NCI-H2107 (cell line): ENCODE data around the gene HEXIM2.
A peak's percentile ranks its signal among the peaks of the same experiment; 100 is the strongest.

Experiments
- DNase-seq: peaks from one replicate; lab custom pipeline; 2025; lab: John Stamatoyannopoulos, UW

HEXIM2 gene

DNA sequence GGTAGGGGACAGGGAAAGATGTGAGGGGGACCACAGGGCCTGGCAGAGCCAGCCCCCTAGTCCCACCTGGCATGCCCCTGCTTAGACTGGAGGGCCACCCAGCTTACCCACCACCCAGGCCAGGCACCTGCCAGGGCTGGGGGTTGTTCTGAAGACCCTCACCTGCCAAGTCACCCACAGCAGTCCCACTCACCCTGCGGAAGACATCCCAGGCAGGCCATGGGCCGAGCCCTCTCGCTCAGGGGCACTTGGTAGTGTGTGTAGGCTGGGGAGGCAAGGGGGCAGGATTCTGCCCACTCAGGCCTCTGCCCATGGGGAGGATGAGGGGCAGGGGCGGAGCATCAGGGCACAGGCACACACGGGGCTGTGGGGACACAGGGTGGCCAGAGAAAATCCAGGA is 33.3 kb upstream of the HEXIM2 start:
- no peak for DNase-seq

GRCh38 chr17:45128989-45129388 is 32.7 kb upstream of the HEXIM2 start:
- no peak for DNase-seq

DNA sequence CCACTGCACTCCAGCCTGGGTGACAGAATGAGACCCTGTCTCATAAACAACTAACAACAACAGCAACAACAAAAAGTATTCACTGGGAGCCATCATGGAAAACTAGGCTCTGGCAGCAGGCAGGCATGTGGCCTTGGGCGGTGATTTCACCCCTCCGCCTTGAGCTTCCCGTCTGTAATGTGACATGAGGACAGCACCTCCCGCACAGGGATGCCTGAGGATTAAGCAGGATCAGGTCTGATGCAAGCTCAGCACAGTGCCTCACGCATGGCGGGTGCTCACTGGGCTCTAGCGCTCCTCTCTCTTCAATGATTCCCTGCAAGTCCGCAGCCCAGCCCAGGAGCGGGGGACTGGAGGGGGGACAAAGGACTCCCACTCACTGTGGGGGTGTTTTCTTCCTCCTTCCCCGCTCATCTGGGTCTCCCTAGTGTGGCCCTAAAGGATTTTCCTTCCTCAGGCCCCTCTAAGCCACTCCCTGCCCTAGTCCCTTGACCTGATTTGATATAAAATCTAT is 32.2 kb upstream of the HEXIM2 start:
- no peak for DNase-seq

GRCh38 chr17:45129940-45130680 is 31.6 kb upstream of the HEXIM2 start:
- no peak for DNase-seq

- no peak for DNase-seq
These were observed 30.7 kb upstream of the HEXIM2 start for GRCh38 chr17:45130681-45131615.

- no peak for DNase-seq
These were observed 29.9 kb upstream of the HEXIM2 start for GRCh38 chr17:45131616-45132319.

DNA sequence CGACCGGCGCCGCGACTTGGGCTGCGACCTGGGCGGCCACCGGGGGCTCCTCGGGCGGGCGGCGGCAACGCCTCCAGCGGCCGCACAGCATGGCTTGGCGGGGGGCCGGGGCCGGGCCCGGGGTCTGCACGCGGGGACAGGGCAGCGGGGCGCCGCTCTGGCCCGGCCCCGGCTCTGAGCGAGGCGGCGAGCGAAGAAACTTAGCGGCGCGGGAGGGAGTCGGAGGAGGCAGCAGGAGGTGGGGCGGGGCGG is 29.4 kb upstream of the HEXIM2 start, which contains the start of gene PLCD3:
PLCD3 (minus strand) TSS at position 196 of the 252 bp plus-strand sequence; CDS start at position 91, 105 bp downstream.
- DNase-seq = peak; percentile 7

DNA sequence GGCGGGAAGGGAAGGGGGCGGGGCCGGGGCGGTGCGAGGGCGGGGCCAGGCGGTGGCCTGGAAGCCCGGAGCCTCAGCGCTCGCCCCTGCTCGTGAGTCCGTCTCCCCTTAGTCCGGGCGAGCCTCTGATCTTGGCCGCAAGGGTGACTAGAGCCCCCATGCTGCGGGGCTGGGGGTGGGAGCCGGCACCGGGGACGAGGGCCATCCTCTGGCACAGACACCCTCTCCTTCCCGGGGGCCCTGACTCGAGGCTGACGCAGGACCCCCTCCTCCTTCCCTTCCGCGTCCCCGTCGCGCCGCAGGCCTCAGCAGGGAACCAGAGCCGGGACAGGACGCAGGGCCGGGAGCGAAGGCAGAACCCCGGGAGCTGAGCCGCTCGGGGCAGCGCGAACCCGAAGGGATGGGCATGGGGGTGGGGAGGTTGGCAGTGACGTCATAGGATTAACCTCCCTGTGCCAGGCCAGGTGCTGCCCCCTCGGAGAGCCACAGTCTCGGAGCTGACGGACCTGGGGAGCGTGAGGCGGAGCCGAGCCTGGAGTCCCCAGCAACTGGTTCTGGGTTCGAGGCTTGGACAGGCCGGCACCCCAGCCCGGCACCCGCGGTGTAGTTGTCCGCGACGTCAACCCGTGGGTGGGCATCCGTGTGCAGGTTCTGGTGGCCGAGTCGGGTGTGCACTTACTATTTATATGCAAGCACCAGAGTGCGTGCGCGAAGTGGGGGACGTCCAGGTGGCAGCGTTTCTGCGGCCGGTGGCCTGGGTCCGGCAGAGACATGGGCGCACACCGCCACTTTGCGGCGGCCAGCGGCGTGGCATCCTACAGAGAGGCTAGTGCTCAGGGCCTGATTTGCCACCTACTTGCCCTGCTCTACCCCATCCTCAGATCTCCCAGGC is 28.9 kb upstream of the HEXIM2 start:
- no peak for DNase-seq

DNA sequence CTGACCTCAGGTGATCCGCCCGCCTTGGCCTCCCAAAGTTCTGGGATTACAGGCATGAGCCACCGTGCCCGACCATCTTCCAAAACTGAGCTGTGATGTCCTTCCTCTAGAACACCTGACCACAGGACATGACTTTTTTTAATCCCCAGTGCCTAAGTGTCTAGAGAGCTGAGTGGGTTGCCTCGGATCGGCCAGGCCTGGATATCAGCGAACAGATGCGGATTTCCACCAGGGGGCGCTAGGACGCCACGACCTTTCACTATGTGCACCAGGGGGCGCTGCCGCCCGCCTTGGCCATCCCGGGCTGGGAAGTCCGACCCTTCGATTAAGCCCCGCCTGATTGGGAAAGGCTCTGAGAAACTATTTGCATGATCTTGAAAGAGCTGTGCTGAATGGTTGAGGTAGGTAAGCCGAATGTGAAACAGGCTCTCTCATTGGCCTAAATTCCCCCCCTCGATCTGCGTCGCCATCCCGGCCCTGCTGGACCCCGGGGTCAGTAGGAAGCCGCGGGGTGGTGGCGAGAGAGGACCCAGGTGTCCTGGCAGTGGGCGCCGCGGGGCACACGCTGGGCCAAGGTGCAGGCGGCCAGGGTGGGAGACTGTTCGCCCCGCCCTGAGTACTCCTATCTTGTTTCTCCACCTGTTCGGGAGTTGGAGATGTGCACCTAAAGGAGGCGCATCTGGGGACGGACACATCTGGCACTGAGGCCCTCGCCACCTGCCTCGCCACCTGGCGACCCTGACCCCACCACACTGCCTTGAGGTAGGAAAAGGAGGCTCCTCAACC is 26.3 kb upstream of the HEXIM2 start, which contains the start of gene ACBD4:
ACBD4 (plus strand) TSS at position 496 of the 786 bp plus-strand sequence. CDS start 458 bp downstream, outside the sequence.
- peak; percentile 95 for DNase-seq

GRCh38 chr17:45135978-45136791 is 25.5 kb upstream of the HEXIM2 start:
- no peak for DNase-seq

- no peak for DNase-seq
These were observed 24.7 kb upstream of the HEXIM2 start for GRCh38 chr17:45136846-45137560.

- no peak for DNase-seq
These were observed 23.9 kb upstream of the HEXIM2 start for GRCh38 chr17:45137561-45138305.

- no peak for DNase-seq
These were observed 22.7 kb upstream of the HEXIM2 start for GRCh38 chr17:45138911-45139532.

GRCh38 chr17:45139533-45139920 is 22.1 kb upstream of the HEXIM2 start:
- no peak for DNase-seq

- no peak for DNase-seq
These were observed 18.5 kb upstream of the HEXIM2 start for GRCh38 chr17:45143094-45143670.

DNA sequence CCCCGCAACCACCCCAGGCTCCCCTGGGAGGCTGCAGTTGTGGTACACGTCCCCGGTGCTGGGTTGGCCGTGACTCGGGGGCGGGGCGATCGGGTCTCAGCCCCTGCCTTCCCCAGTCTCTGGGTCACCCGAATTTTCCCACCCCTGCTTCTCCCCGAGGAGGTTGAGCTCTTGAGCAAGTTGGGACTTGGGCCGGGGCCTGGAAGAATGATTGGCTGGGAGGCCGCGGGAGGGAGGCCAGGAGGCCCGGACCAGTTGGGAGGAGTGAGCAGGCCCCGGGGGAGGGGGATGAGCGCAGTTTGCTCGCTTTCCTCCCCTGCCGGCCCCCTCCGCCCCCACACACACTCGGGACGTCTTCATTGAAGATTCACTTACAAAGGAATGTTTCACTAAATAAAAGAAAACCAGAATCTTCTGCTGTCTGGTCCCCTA is 17.9 kb upstream of the HEXIM2 start:
- no peak for DNase-seq
